Raji (cell line): ENCODE results near the gene ZSWIM5.

Experiments
- POLR2A ChIP-seq: IDR thresholded peaks from 2 replicates; pipeline ENCODE4 v1.6.1; 2011; ENCODE audit warnings: low read depth, low read length, control low read depth; ENCODE audit not compliant: insufficient read depth

Gene ZSWIM5

DNA sequence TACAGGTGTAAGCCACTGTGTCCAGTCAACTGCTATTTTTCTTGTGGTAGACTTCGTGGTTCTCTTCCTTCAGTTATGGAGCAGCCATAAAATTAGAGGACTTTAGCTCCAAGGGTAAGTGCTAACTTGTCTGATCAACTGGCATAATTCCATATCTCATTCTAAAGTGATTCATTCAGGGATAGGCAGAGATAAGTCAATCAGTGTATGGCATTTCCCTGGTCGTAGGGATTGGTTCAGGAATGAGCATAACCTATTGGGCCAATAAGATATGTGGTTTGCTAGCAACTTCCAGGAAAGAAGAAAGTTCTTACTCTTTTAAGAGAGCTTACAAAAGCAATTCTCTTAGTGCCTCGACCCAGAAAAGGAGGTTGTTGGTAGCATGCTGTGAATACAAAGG, 4.7 kb upstream of the ZSWIM5 start:
- no peak for TF ChIP-seq POLR2A

GRCh38 chr1:45206808-45207623, 611 bp upstream of the ZSWIM5 start:
- TF ChIP-seq POLR2A, result no peak

GRCh38 chr1:45205011-45205909, 1.1 kb downstream of the ZSWIM5 start:
- TF ChIP-seq POLR2A, result no peak

DNA sequence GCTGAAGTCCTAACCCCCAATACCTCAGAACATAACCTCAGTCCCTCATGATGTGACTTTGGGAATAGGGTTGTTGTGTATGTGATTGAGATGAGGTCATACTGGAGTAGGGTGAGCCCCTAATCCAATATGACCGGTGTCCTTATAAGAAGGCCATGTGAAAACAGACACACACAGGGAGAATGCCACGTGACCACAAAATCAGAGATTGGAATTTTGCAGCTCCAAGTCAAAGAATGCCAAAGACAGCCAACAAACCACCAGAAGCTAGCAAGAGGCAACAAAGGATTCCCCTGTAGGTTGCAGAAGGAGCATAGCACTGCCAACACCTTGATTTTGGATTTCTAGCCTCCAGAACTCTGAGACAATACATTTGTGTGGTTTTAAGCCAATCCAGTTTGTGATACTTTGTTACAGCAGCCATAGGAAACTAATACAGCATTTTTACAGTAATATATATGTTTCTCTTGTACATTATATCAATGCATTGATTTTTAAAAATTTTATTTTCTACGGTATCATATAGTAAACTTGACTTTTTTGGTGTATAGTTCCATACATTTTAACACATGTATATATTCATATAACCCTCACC, 5.4 kb downstream of the ZSWIM5 start:
- no peak for TF ChIP-seq POLR2A

DNA sequence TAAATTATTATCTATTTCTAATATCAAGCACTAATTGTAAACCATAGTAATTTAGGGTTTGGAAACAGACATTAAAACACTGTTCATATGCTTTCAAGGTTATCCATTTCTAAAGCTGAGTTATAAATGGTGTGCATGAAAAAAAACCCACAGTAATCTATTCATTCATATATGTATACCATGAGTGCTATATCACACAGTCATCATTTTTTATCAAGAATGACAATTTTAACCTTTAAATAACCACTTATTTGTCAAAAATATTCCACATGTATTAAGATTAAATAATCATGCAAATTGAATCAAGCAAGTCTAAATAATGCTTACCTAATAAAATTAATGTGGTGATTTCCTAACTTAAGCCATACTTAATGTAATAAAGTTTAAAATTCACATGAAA, 6.0 kb downstream of the ZSWIM5 start:
- no peak for TF ChIP-seq POLR2A

DNA sequence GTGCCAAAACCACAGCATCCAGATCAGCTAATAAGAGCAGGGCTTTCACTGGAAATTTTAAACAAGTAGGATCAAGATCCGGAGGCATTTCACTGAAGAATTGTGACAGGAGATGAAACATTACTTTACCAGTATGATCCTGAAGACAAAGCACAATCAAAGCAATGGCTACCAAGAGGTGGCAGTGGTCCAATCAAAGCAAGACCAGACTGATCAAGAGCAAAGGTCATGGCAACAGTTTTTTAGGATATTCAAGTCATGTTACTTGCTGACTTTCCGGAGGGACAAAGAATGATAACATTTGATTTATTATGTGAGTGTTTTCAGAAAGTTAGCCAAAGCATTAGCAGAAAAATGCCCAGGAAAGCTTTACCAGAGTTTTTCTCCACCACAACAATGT, 8.2 kb downstream of the ZSWIM5 start:
- no peak for TF ChIP-seq POLR2A

DNA sequence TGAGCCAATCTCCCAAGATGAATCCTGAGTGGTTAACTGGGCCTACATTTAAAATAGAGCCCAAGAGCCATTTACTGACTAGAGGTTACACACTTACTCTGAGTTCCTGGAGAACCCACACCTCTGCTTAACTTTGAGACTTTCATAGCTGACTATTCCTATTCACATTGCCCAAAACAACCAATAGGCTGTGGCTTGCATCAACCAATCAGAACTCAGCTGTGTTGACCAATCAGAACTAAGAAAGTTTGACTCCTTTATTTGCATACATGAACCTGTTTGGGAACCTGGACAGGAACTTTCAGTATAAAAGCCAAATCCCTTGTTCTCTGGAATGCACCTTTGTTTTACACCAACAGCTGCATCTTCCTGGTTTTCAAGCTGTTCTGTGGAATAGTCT, 9.5 kb downstream of the ZSWIM5 start:
- no peak for TF ChIP-seq POLR2A

- no peak for TF ChIP-seq POLR2A
These were observed 15.0 kb downstream of the ZSWIM5 start for GRCh38 chr1:45191418-45191783.

DNA sequence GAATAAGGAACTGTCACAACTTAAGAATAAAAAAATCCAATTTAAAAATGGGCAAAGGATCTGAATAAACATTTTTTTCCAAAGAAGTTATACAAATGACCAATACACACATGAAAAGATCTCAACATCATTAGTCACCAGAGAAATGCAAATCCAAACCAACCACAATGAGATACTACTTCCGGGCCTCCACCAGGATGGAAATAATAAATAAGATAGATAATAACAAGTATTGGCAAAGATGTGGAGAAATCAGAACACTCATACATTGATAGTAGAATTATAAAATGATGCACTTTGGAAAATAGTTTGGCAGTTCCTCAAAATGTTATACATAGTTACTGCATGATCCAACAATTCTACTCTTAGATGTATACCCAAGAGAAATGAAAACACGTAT, 18.7 kb downstream of the ZSWIM5 start:
- TF ChIP-seq POLR2A, result no peak

- no peak for TF ChIP-seq POLR2A
These were observed 29.0 kb downstream of the ZSWIM5 start for GRCh38 chr1:45177452-45177851.

DNA sequence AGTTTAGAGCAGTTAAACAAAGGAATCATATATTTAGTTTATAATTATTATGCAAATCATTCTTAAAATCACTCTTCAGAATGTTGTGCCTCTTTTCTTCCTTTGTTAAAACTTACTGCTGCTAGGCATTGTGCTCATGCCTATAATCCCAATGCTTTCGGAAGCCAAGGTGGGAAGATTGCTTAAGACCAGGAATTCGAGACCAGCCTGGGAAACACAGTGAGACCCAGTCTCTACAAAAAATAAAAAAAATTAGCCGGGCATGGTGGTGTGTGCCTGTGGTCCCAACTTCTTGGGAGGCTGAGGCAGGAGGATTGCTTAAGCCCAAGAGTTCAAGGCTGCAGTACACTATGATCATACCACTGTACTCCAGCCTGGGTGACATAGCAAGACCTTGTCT, 33.6 kb downstream of the ZSWIM5 start:
- no peak for TF ChIP-seq POLR2A

DNA sequence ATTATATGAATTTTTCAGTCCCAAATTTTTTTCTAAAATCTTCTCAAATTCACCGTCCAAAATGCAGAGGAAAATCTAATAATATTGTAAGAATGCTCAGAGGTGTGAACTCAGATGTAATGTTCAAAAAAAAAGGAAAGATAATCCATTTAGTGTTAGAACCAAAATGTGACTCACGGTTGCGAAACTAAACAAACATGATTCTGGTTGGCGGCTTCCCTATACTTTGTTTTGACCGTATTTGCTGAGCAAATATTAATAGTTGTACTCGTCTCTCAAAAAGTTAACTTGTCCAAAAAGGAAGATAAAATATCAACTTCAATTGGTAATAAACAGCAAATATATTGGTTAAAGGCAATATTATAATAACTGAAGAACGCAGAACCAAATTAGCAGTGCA, 34.4 kb downstream of the ZSWIM5 start:
- no peak for TF ChIP-seq POLR2A

DNA sequence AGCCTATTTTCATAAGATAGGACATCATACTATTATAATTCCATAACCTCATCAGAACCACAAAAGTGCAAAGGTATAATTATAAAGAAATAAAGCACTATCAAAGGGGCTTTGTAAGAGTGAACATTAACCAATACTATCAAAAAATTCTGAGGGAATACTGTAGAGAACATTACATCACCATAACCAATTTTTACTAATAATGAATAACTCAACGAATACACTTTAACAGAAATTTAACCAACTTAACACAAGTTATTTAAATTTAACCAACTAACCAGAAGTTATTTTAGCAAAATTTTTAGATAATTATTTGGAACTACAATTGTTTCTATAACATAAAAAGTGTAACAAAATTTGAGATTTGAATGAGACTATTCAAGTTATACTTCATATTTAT, 34.8 kb downstream of the ZSWIM5 start:
- no peak for TF ChIP-seq POLR2A

DNA sequence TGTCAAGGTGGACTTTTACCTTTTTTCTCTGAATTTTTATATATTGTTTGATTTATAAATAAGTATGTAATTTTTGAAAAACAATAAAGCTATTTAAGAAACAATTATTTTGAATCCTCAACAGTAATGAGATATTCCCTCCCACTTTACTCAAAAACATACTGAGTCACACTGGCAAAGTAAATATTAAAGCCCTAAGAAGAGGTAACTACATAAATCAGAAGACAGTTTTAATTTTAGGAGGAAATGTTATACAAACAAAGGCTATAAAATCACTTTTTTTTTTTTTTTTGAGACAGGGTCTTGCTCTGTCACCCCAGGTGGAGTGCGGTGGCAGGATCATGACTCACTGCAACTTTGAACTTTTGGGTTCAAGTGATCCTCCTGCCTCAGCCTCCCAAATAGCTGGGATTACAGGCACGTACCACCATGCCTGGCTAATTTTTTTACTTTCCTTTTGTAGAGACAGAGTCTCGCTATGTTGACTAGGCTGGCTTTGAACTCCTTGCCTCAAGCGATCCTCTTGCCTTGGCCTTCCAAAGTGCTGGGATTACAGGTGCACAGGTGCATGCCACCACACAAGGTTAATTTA, 36.2 kb downstream of the ZSWIM5 start:
- TF ChIP-seq POLR2A, result no peak

GRCh38 chr1:45155957-45156356, 50.4 kb downstream of the ZSWIM5 start:
- no peak for TF ChIP-seq POLR2A
